Measurements from ENCODE around the gene TP73. TPM values are rescaled to one million over a fixed set of nuclear protein-coding genes. Genes with fewer than 3 reads are reported as not detected.
A peak's percentile ranks its signal among the peaks of the same experiment; 100 is the strongest.

Gene TP73
- total RNA-seq, 2 experiments from 2014 or later, result not detected

DNA sequence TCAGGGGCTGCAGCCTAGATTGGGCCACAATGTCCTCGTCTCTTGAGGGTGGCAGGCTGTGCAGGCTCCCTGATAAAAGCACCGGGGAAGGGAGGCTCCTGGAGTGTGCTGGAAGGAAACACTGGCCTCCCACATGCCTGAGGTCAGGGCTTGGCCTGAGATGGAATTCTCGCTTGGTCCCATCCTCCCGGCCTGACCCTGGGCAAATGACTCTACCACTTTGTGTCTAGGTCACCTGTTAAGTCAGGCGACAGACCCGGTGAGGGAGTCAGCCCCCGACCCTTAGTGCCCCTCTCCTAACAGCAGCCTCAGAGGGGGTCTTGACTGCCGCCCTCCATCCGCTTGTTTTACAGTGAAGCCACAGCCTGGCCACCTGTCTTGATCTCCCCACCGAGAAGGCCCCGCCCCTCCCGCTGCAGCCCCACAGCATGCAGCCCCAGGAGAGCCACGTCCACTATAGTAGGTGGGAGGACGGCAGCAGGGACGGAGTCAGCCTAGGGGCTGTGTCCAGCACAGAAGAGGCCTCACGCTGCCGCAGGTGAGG lies 122.7 kb downstream of the TP73 start:
- CTCF ChIA-PET, result interaction anchor here (1.2 to 1.5 kb wide), 4 partner anchors 12 to 82 kb away, joined by 3 to 16 read pairs (median 8); partner anchors contain the start of genes CEP104, DFFB and LRRC47
- no peak overlapping the region for H3K27ac ChIP-seq (ENCODE audit: low read depth in 1 of 2, low read length in 2 of 2)
- intact Hi-C loops (cut with DNase I, micrococcal nuclease), result loop anchor here in 1 of 2 experiments (10.0 kb wide), 1 partner anchor 1250 kb away; the partner anchor contains the start of gene PANK4

DNA sequence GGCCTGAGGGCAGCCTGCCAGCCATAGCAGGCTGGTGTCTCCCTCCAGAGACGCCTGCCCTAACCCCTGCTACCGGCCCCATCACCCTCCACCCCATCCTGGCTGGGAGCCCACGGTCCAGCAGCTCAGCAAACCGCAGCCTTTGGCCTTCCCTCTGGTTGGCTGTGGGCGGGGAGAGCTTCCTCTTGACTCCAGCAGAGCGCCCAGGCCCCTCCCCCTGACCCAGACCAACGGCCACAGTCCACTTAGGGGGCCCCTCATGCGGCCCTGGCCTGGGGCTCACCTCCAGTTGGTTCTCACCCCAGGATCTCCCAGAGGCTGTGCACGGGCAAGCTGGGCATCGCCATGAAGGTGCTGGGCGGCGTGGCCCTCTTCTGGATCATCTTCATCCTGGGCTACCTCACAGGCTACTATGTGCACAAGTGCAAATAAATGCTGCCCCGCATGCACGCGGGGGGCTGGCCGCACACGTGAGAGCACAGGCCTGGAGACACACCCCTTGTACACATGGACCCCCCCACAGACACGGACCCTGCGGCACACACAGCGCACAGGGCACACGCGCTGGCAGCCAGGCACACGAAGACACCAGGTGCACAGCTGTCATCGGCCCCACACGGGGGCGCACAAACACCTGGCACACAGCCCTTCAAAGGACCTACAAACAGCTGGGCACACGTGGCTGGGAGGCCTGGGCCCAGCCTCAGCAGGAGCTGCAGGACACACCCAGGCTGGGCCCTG lies 123.3 kb downstream of the TP73 start:
- TF ChIP-seq, protein P1, sequence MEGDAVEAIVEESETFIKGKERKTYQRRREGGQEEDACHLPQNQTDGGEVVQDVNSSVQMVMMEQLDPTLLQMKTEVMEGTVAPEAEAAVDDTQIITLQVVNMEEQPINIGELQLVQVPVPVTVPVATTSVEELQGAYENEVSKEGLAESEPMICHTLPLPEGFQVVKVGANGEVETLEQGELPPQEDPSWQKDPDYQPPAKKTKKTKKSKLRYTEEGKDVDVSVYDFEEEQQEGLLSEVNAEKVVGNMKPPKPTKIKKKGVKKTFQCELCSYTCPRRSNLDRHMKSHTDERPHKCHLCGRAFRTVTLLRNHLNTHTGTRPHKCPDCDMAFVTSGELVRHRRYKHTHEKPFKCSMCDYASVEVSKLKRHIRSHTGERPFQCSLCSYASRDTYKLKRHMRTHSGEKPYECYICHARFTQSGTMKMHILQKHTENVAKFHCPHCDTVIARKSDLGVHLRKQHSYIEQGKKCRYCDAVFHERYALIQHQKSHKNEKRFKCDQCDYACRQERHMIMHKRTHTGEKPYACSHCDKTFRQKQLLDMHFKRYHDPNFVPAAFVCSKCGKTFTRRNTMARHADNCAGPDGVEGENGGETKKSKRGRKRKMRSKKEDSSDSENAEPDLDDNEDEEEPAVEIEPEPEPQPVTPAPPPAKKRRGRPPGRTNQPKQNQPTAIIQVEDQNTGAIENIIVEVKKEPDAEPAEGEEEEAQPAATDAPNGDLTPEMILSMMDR (IDR thresholded peaks at IDR 0.05), result peak; percentile 52
- Histone ChIP-seq H3K4me1 (ENCODE audit: insufficient read depth, low read length) (peaks cover 33% of the 10 kb centered on the region), H3K4me3 (ENCODE audit: low read length) (no peak overlapping the region), H3K27ac (ENCODE audit: low read depth in 1 of 2, low read length in 2 of 2) (no peak overlapping the region), H3K36me3 (ENCODE audit: insufficient read depth, low read length) (peaks cover 19% of the 10 kb centered on the region), H3K9me3 (ENCODE audit: control insufficient read depth in 1 of 2, insufficient read depth in 1 of 2, low read length in 2 of 2) (no peaks in the 10 kb centered on the region), H3K27me3 (ENCODE audit: control insufficient read depth in 1 of 2, insufficient read depth in 2 of 2, low read length in 2 of 2) (no peaks in the 10 kb centered on the region)
- ATAC-seq (ENCODE audit: poor library complexity) (peak; percentile 35), DNase-seq (peak in 13 of 14 experiments; percentile 21 to 83 (median 45))
- ChIA-PET CTCF (interaction anchor here (0.6 to 1.5 kb wide), 9 partner anchors 11 to 81 kb away, joined by 3 to 16 read pairs (median 3); partner anchors contain the start of genes CEP104, DFFB and LRRC47), POLR2A (interaction anchor here (0.6 kb wide), 1 partner anchor 21 kb away, joined by 3 read pairs; the partner anchor contains the start of gene LRRC47)
- no peaks in the 10 kb centered on the region for H3K9me3 Mint-ChIP-seq
- H3K4me3 Mint-ChIP-seq, result peak overlapping the region; percentile 43
- no peaks in the 10 kb centered on the region for H3K27me3 Mint-ChIP-seq
- peaks cover 16% of the 10 kb centered on the region for H3K36me3 Mint-ChIP-seq (ENCODE audit: low read depth)
- intact Hi-C loops (cut with DNase I, micrococcal nuclease), result loop anchor here in 1 of 2 experiments (10.0 kb wide), 1 partner anchor 1251 kb away; the partner anchor contains the start of gene PANK4
- H3K4me1 Mint-ChIP-seq (ENCODE audit: low read depth), result peaks cover 5% of the 10 kb centered on the region
- no peak overlapping the region for H3K27ac Mint-ChIP-seq

More for the DNA sequence above, 122.7 kb downstream of the TP73 start:
- Histone ChIP-seq H3K4me3 (ENCODE audit: low read length) (no peak overlapping the region), H3K27me3 (ENCODE audit: control insufficient read depth in 1 of 2, insufficient read depth in 2 of 2, low read length in 2 of 2) (no peaks in the 10 kb centered on the region), H3K9me3 (ENCODE audit: control insufficient read depth in 1 of 2, insufficient read depth in 1 of 2, low read length in 2 of 2) (no peaks in the 10 kb centered on the region), H3K4me1 (ENCODE audit: insufficient read depth, low read length) (peaks cover 33% of the 10 kb centered on the region), H3K36me3 (ENCODE audit: insufficient read depth, low read length) (peaks cover 13% of the 10 kb centered on the region)
- peaks cover 9% of the 10 kb centered on the region for H3K36me3 Mint-ChIP-seq (ENCODE audit: low read depth)
- no peak overlapping the region for H3K27ac Mint-ChIP-seq
- ATAC-seq (ENCODE audit: poor library complexity) (no peak), DNase-seq (peak in 1 of 14 experiments; percentile 33)
- no peaks in the 10 kb centered on the region for H3K27me3 Mint-ChIP-seq
- H3K4me3 Mint-ChIP-seq, result peak overlapping the region; percentile 15
- peaks cover 5% of the 10 kb centered on the region for H3K4me1 Mint-ChIP-seq (ENCODE audit: low read depth)
- TF ChIP-seq, protein P1 (IDR thresholded peaks at IDR 0.05), result no peak
- H3K9me3 Mint-ChIP-seq, result no peaks in the 10 kb centered on the region
- POLR2A ChIA-PET, result no interaction called here

DNA sequence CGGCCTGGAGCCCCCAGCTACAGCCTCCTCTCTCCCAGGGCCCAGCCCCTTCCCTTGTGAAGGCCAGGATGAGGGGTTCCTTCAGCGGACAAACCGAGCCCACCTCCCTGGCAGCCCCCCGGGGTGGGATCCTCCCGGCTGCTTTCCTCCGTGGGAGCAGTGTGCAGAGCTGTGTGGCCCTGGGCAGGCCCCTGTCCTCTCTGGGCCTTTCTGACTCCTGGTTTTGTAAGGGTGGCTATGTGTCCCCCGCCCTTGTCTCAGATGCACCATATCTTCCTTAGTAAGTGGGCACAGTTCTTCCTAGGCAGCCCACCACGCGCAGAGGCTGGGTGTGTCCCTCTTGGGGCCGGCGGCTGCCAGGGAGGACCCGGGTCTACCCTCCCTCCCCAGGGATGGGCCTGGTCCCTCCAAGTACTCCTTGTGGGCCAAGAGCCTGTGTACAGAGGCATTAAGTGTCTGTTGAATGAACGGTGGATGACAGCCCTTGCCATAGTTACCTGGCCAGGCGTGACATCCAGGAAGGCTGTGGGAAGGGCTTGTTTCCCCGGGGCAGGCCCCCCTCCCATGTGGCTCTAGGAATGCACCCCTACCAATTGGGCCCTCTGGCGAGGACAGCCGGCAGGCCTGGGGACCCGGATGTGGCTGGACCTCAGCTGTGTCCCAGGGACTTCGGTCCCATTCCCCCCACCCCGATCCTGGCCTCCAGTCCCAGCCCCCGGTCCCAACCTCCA lies 124.1 kb downstream of the TP73 start:
- Mint-ChIP-seq H3K9me3 (no peaks in the 10 kb centered on the region), H3K27me3 (no peaks in the 10 kb centered on the region), H3K27ac (peak overlapping the region; percentile 12), H3K4me3 (peak overlapping the region; percentile 7), H3K36me3 (ENCODE audit: low read depth) (peaks cover 22% of the 10 kb centered on the region), H3K4me1 (ENCODE audit: low read depth) (peaks cover 5% of the 10 kb centered on the region)
- intact Hi-C loops (cut with DNase I, micrococcal nuclease), result loop anchor here in 1 of 2 experiments (10.0 kb wide), 1 partner anchor 1252 kb away; the partner anchor contains the start of gene PANK4
- Histone ChIP-seq H3K9me3 (ENCODE audit: control insufficient read depth in 1 of 2, insufficient read depth in 1 of 2, low read length in 2 of 2) (no peaks in the 10 kb centered on the region), H3K27me3 (ENCODE audit: control insufficient read depth in 1 of 2, insufficient read depth in 2 of 2, low read length in 2 of 2) (no peaks in the 10 kb centered on the region), H3K27ac (ENCODE audit: low read depth in 1 of 2, low read length in 2 of 2) (no peak overlapping the region), H3K4me1 (ENCODE audit: insufficient read depth, low read length) (peaks cover 28% of the 10 kb centered on the region), H3K4me3 (ENCODE audit: low read length) (no peak overlapping the region), H3K36me3 (ENCODE audit: insufficient read depth, low read length) (peaks cover 25% of the 10 kb centered on the region)
- DNase-seq (peak in 1 of 14 experiments; percentile 14), ATAC-seq (ENCODE audit: poor library complexity) (no peak)
- ChIA-PET POLR2A (no interaction called here), CTCF (interaction anchor here (0.6 to 1.5 kb wide), 8 partner anchors 11 to 81 kb away, joined by 3 to 16 read pairs (median 4); partner anchors contain the start of genes CEP104, DFFB and LRRC47)
- TF ChIP-seq, protein P1 (IDR thresholded peaks at IDR 0.05), result peak; percentile 13
